ENCODE data around the gene S100A10.

DNA sequence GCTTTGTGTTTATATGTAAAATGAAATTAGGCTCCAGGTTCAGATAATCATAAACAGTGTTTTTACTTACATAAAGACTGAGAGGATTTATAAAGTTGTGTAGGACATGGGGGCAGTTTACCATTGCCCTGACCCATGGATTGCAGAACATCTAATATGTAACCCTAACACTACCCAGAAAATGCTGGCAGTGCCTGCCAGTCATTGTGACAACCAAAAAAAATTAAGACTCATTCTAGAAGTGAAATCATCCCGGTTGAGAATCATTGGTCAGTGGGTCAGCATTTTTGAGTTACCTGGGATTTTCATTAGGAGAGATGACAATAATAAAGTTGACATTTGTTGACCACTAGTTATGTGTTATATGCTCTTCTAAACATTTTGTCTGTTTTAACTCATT, 53.1 kb downstream of the S100A10 start:
- TF ChIP-seq, protein P1, sequence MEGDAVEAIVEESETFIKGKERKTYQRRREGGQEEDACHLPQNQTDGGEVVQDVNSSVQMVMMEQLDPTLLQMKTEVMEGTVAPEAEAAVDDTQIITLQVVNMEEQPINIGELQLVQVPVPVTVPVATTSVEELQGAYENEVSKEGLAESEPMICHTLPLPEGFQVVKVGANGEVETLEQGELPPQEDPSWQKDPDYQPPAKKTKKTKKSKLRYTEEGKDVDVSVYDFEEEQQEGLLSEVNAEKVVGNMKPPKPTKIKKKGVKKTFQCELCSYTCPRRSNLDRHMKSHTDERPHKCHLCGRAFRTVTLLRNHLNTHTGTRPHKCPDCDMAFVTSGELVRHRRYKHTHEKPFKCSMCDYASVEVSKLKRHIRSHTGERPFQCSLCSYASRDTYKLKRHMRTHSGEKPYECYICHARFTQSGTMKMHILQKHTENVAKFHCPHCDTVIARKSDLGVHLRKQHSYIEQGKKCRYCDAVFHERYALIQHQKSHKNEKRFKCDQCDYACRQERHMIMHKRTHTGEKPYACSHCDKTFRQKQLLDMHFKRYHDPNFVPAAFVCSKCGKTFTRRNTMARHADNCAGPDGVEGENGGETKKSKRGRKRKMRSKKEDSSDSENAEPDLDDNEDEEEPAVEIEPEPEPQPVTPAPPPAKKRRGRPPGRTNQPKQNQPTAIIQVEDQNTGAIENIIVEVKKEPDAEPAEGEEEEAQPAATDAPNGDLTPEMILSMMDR (IDR thresholded peaks at IDR 0.05; ENCODE audit: borderline replicate concordance, extremely low read depth, low read length, poor library complexity, severe bottlenecking) = no peak
- TF ChIP-seq EZH2 (IDR thresholded peaks at IDR 0.05; ENCODE audit: borderline replicate concordance, low read depth, low read length, severe bottlenecking) = no peak
